GM23248 (cell line): ENCODE data around the gene OXT. TPM values are rescaled to one million over a fixed set of nuclear protein-coding genes. Genes with fewer than 3 reads are reported as not detected.

Experiments
- DNase-seq: peaks from one replicate; pipeline ENCODE4 v3.0.0-alpha.2; 2015
- H2AFZ ChIP-seq: fragments of 200-600 bp; sonication (generic); 2 replicates; pipeline ENCODE4 v1.6.1; 2016; ENCODE audit warnings: antibody characterized with exemption
- H3F3A ChIP-seq: fragments of 200-600 bp; sonication (generic); 2 replicates; pipeline ENCODE4 v1.6.1; 2016; ENCODE audit warnings: mild to moderate bottlenecking, antibody characterized with exemption, mixed run types; ENCODE audit not compliant: insufficient read depth
- H3K27ac ChIP-seq: fragments of 200-600 bp; sonication (generic); 2 replicates; pipeline ENCODE4 v1.5.1; 2016; ENCODE audit warnings: mild to moderate bottlenecking
- H3K27me3 ChIP-seq: fragments of 200-600 bp; sonication (generic); replicated peaks from 2 replicates; pipeline ENCODE4 v1.6.1; 2016; ENCODE audit warnings: mild to moderate bottlenecking; ENCODE audit not compliant: insufficient read depth
- H3K36me3 ChIP-seq: fragments of 200-600 bp; sonication (generic); 2 replicates; pipeline ENCODE4 v1.6.1; 2016; ENCODE audit warnings: low read depth, mild to moderate bottlenecking
- H3K4me1 ChIP-seq: fragments of 200-600 bp; sonication (generic); 2 replicates; pipeline ENCODE4 v1.6.1; 2016; ENCODE audit warnings: mild to moderate bottlenecking; ENCODE audit not compliant: insufficient read depth
- H3K4me2 ChIP-seq: fragments of 200-600 bp; sonication (generic); one replicate; pipeline ENCODE4 v1.6.1; 2016; ENCODE audit warnings: mild to moderate bottlenecking; ENCODE audit not compliant: unreplicated experiment
- H3K4me3 ChIP-seq: fragments of 200-600 bp; sonication (generic); 2 replicates; pipeline ENCODE4 v1.5.1; 2016; ENCODE audit warnings: mild to moderate bottlenecking
- H3K79me2 ChIP-seq: fragments of 200-600 bp; sonication (generic); 2 replicates; pipeline ENCODE4 v1.6.1; 2016; ENCODE audit warnings: mild to moderate bottlenecking; ENCODE audit not compliant: insufficient read depth
- H3K9ac ChIP-seq: fragments of 200-600 bp; sonication (generic); 2 replicates; pipeline ENCODE4 v1.6.1; 2016; ENCODE audit warnings: mild to moderate bottlenecking
- H3K9me2 ChIP-seq: fragments of 200-600 bp; sonication (generic); 2 replicates; pipeline ENCODE4 v1.6.1; 2016; ENCODE audit warnings: mixed run types, mild to moderate bottlenecking, moderate library complexity; ENCODE audit not compliant: insufficient read depth
- H3K9me3 ChIP-seq: fragments of 200-600 bp; sonication (generic); one replicate; pipeline ENCODE4 v1.6.1; 2017; ENCODE audit warnings: low read depth
- H4K20me1 ChIP-seq: fragments of 200-600 bp; sonication (generic); 2 replicates; pipeline ENCODE4 v1.6.0; 2016; ENCODE audit not compliant: insufficient read depth
- EZH2 ChIP-seq: fragments of 200-600 bp; sonication (generic); IDR thresholded peaks from 2 replicates; pipeline ENCODE4 v1.6.1; 2018; ENCODE audit warnings: antibody characterized with exemption, mild to moderate bottlenecking; ENCODE audit not compliant: insufficient read depth, poor library complexity, severe bottlenecking
- EZH2phosphoT487 ChIP-seq: fragments of 200-600 bp; sonication (generic); IDR thresholded peaks from 2 replicates; pipeline ENCODE4 v1.6.1; 2018; ENCODE audit warnings: antibody characterized with exemption, moderate library complexity, mild to moderate bottlenecking, low read depth; ENCODE audit not compliant: insufficient read depth
- WGBS, 2 experiments: methylation state at CpG; one replicate each; pipeline ENCODE4 v1.1.6; 2015 to 2017; ENCODE audit warnings: low lambda C conversion rate in 2 of 2, low coverage in 1 of 2; ENCODE audit errors: missing lambda C conversion rate in 2 of 2; 5-methylcytosine and 5-hydroxymethylcytosine counted together
- in situ Hi-C: fragments of 300-500 bp; cut with MboI; formaldehyde crosslinking; loops from 2 replicates; pipeline ENCODE4 v1.15.0; 2020
- polyA plus RNA-seq: library from polyadenylated mRNA; unstranded; fragments of >200 nt; fragmentation: Nextera tagmentation; extraction: Ambion mirVana; gene quantifications from 2 replicates; pipeline ENCODE4 v1.2.1, GENCODE V29; 2016
- total RNA-seq: library from RNA; depleted of rRNA; stranded (reverse); fragments of >200 nt; shearing (Covaris generic); gene quantifications from 2 replicates; pipeline ENCODE4 v1.2.3, GENCODE V29; 2014

OXT gene
- total and polyA plus RNA-seq, 2 experiments from 2014 or later: 0.40 TPM; not detected in 1

DNA sequence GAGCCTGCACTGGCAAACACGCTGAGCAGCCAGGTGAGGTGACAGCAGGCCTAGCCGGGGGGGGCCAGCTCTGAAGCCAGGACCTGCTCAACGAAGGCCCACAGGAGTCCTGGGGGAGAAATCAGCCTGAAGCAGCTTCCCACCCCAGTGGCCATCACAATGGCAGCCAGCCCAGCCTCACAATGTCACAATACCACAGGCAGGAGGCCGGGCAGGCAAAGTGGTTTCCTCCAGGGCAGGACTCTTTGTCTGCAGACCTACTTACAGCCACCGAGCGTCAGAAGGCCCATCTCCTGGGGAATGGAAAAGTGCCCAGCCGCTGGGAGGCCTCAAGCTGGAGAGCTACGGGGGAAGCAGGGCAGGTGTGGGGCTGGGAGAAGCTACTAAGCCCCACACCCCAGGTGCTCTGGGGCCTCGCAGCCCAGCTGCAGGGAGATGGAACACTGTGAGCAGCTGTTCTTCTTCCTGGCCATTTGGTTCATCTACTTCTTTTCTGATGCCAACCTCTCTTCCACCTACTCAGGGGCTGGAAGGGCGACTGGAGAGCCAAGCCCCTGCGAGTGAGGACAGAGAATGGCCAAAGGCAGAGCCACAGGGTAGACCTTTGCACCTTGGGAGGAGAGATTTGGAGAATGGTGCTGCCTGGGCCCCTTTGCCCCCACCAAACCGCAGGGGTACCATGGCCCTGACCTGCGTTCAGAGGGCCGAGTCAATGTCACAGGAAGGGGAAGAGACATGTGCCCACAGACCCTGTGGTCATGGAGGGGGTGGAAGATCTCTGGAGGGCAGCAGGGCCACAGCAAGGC lies 35.4 kb downstream of the OXT start:
- 82 to 87% methylated on average over 14 of the region's 14 CpGs for WGBS, 2 experiments
- Histone ChIP-seq H3K4me3 (no peak overlapping the region), H3K36me3 (no peaks in the 10 kb centered on the region; the same call in 1 of the 2 replicates), H3K9me2 (no peaks in the 10 kb centered on the region), H3K79me2 (no peaks in the 10 kb centered on the region), H3K9ac (no peak overlapping the region), H3K4me2 (no peak overlapping the region), H3K4me1 (no peaks in the 10 kb centered on the region), H3K27me3 (no peaks in the 10 kb centered on the region), H3K27ac (no peak overlapping the region), H2AFZ (no peak overlapping the region), H4K20me1 (no peaks in the 10 kb centered on the region), H3F3A (0 out of 2 replicates have a peak, but pooled peaks cover 8% of the 10 kb centered on the region), H3K9me3 (no peaks in the 10 kb centered on the region)
- TF ChIP-seq EZH2 (no peak), EZH2phosphoT487 (no peak)
- DNase-seq: no peak
- in situ Hi-C loops: no loop called here

GRCh38 chr20:3107464-3108025 lies 36.1 kb downstream of the OXT start:
- H3K9me3 ChIP-seq: no peaks in the 10 kb centered on the region
- no peak for DNase-seq

GRCh38 chr20:3109350-3110302 lies 38.2 kb downstream of the OXT start:
- no peak overlapping the region for H2AFZ ChIP-seq
- H3K4me2 ChIP-seq: no peak overlapping the region
- H3K9me3 ChIP-seq: no peaks in the 10 kb centered on the region
- H3K9ac ChIP-seq: no peak overlapping the region
- in situ Hi-C loops: no loop called here
- H3K27ac ChIP-seq: no peak overlapping the region
- no peaks in the 10 kb centered on the region for H3K79me2 ChIP-seq
- H3K36me3 ChIP-seq: no peaks in the 10 kb centered on the region; the same call in 1 of the 2 replicates
- no peaks in the 10 kb centered on the region for H3K9me2 ChIP-seq
- H3K27me3 ChIP-seq: no peaks in the 10 kb centered on the region
- no peak for TF ChIP-seq EZH2phosphoT487
- TF ChIP-seq EZH2: no peak
- H3K4me1 ChIP-seq: no peaks in the 10 kb centered on the region
- no peak for DNase-seq
- 92 to 93% methylated on average over 19 to 23 of the region's 23 CpGs for WGBS, 2 experiments
- no peak overlapping the region for H3K4me3 ChIP-seq
- no peaks in the 10 kb centered on the region for H4K20me1 ChIP-seq
- H3F3A ChIP-seq: no peaks in the 10 kb centered on the region

More at GRCh38 chr20:3107464-3108025, 36.1 kb downstream of the OXT start:
- no peak overlapping the region for H3K27ac ChIP-seq
- H3K4me3 ChIP-seq: no peak overlapping the region
- H3K9me2 ChIP-seq: no peaks in the 10 kb centered on the region
- in situ Hi-C loops: no loop called here
- H3F3A ChIP-seq: 0 out of 2 replicates have a peak, but pooled peaks cover 8% of the 10 kb centered on the region
- no peaks in the 10 kb centered on the region; the same call in 1 of the 2 replicates for H3K36me3 ChIP-seq
- TF ChIP-seq EZH2 (no peak), EZH2phosphoT487 (no peak)
- H3K79me2 ChIP-seq: no peaks in the 10 kb centered on the region
- H3K4me1 ChIP-seq: no peaks in the 10 kb centered on the region
- no peak overlapping the region for H2AFZ ChIP-seq
- WGBS, 2 experiments: 92 to 95% methylated on average over 12 of the region's 12 CpGs
- H3K9ac ChIP-seq: no peak overlapping the region
- no peak overlapping the region for H3K4me2 ChIP-seq
- H4K20me1 ChIP-seq: no peaks in the 10 kb centered on the region
- H3K27me3 ChIP-seq: no peaks in the 10 kb centered on the region

- DNase-seq: no peak
- 90 to 98% methylated on average over 7 of the region's 7 CpGs for WGBS, 2 experiments
- in situ Hi-C loops: no loop called here
Observed at GRCh38 chr20:3111507-3111906, 40.1 kb downstream of the OXT start.

More at GRCh38 chr20:3111507-3111906, 40.1 kb downstream of the OXT start:
- H3K27ac ChIP-seq: no peak overlapping the region
- no peaks in the 10 kb centered on the region for H3F3A ChIP-seq
- TF ChIP-seq EZH2: no peak
- no peaks in the 10 kb centered on the region for H3K9me3 ChIP-seq
- H2AFZ ChIP-seq: no peak overlapping the region
- H3K4me2 ChIP-seq: no peak overlapping the region
- no peak overlapping the region for H3K9ac ChIP-seq
- no peak overlapping the region for H3K4me3 ChIP-seq
- H3K36me3 ChIP-seq: no peaks in the 10 kb centered on the region; the same call in 1 of the 2 replicates
- H4K20me1 ChIP-seq: no peaks in the 10 kb centered on the region
- no peaks in the 10 kb centered on the region for H3K4me1 ChIP-seq
- no peaks in the 10 kb centered on the region for H3K79me2 ChIP-seq
- H3K9me2 ChIP-seq: no peaks in the 10 kb centered on the region
- no peaks in the 10 kb centered on the region for H3K27me3 ChIP-seq
